Spleen (tissue), 13 donors: ENCODE data around the gene KCNMB2. TPM values are rescaled to one million over a fixed set of nuclear protein-coding genes. Genes with fewer than 3 reads are reported as not detected.

ENCODE experiments used
- DNase-seq: peaks from one replicate; pipeline ENCODE4 v3.0.0-alpha.2; 2020
- H3K27ac ChIP-seq, 8 donors: fragments of 200-600 bp; sonication (generic) in 7 of 8; 1 replicate in 4 of 8; 2 replicates in 4 of 8; pipeline versions ENCODE4 v1.5.0 to v1.8.0; 2016 to 2021; ENCODE audit warnings: inconsistent platforms in 4 of 8, mild to moderate bottlenecking in 4 of 8, moderate library complexity in 1 of 8
- H3K27me3 ChIP-seq, 7 donors: fragments of 200-600 bp; sonication (generic) in 6 of 7; replicated peaks in 1 of 7; 1 replicate in 4 of 7; 2 replicates in 3 of 7; pipeline versions ENCODE4 v1.5.0 to v1.8.0; 2016 to 2021; ENCODE audit warnings: inconsistent platforms in 3 of 7, mild to moderate bottlenecking in 1 of 7
- H3K36me3 ChIP-seq, 6 donors: fragments of 200-600 bp; sonication (generic) in 5 of 6; 1 replicate in 4 of 6; 2 replicates in 2 of 6; pipeline versions ENCODE4 v1.5.0 to v1.8.0; 2016 to 2021; ENCODE audit warnings: inconsistent platforms in 2 of 6
- H3K4me1 ChIP-seq, 6 donors: fragments of 200-600 bp; sonication (generic) in 5 of 6; 1 replicate in 3 of 6; 2 replicates in 3 of 6; pipeline versions ENCODE4 v1.5.0 to v1.8.0; 2016 to 2021; ENCODE audit warnings: inconsistent platforms in 3 of 6
- H3K4me3 ChIP-seq, 8 donors: fragments of 200-600 bp; sonication (generic) in 7 of 8; 1 replicate in 4 of 8; 2 replicates in 4 of 8; pipeline versions ENCODE4 v1.5.0 to v1.8.0; 2016 to 2021; ENCODE audit warnings: inconsistent platforms in 4 of 8, mild to moderate bottlenecking in 4 of 8, moderate library complexity in 2 of 8
- H3K9me3 ChIP-seq, 8 donors: fragments of 200-600 bp; sonication (generic) in 7 of 8; 1 replicate in 4 of 8; 2 replicates in 4 of 8; pipeline versions ENCODE4 v1.5.0 to v1.8.0; 2016 to 2021; ENCODE audit warnings: inconsistent platforms in 4 of 8
- CTCF ChIP-seq, 11 experiments: fragments of 200-600 bp in 7 of 11; fragments of 450-650 bp in 4 of 11; sonication (generic) in 4 of 11; IDR thresholded peaks in 8 of 11; conservative IDR thresholded peaks in 3 of 11; 1 replicate in 7 of 11; 2 replicates in 4 of 11; pipeline versions ENCODE4 v1.4.0 to v1.8.0; 2016 to 2021; ENCODE audit warnings: antibody characterized with exemption in 11 of 11, inconsistent platforms in 4 of 11, mild to moderate bottlenecking in 1 of 11
- POLR2A ChIP-seq, 3 donors: fragments of 450-650 bp; IDR thresholded peaks; one replicate each; pipeline ENCODE4 v1.5.1; 2017; ENCODE audit warnings: antibody characterized with exemption in 3 of 3, mild to moderate bottlenecking in 1 of 3
- POLR2AphosphoS5 ChIP-seq, 3 donors: sonication (generic); formaldehyde crosslinking; IDR thresholded peaks; one replicate each; pipeline ENCODE4 v1.5.1; 2017; ENCODE audit warnings: antibody characterized with exemption in 3 of 3
- WGBS, 5 donors: extraction: QIAGEN DNeasy Blood & Tissue Kit in 3 of 5; methylation state at CpG; one replicate each; pipeline versions ENCODE4 v1.1.5 to v1.1.7; 2013 to 2018; 5-methylcytosine and 5-hydroxymethylcytosine counted together
- intact Hi-C: fragments of 100-400 bp; cut with DNase I; formaldehyde crosslinking; loops from one replicate; pipeline ENCODE4 v1.15.0; 2023; ENCODE audit warnings: low total_unique reads
- long read RNA-seq, 2 donors: transcript quantifications; one replicate each; lab custom pipeline, GENCODE V29; 2026
- polyA plus RNA-seq, 3 donors: library from polyadenylated mRNA; stranded (reverse); fragments of 200-250 nt; gene quantifications; one replicate each; pipeline ENCODE4 v1.2.1, GENCODE V29; 2013
- total RNA-seq, 7 donors: library from RNA; depleted of rRNA in 3 of 7; stranded (reverse); fragments of >200 nt in 3 of 7; fragmentation: NEBNext Ultra II Directional in 4 of 7; extraction: Animal tissue kit (Norgen Biotek cat#: 25700) in 4 of 7; gene quantifications; one replicate each; pipeline versions ENCODE4 v1.1.0 to v1.2.1, GENCODE V29; 2016 to 2021
- donor health status: healthy with polysubstance abuse.
- donor health status: DM: no; HTN: no; CAD: no; lungs with moderate emphysema.
- donor health status: DM: no; HTN: no; CAD: no.
- donor health status: Bipolar disorder and iron deficiency.
- donor health status: healthy.
- donor health status: DM: no; HTN: no; CAD: no.
- donor health status: DM: yes; HTN: yes; CAD: no.

KCNMB2 gene
- under 1 TPM in 4 of 7 donors, not detected in 3; 0.60 to 0.70 (median 0.66) TPM for total RNA-seq
- polyA plus RNA-seq: under 1 TPM in 1 of 3 donors, not detected in 2; 0.03 TPM
- long read RNA-seq, donor 1, transcript KCNMB2-201 (4 exons, 2,271 nt): major isoform, 6 of 6 reads
- long read RNA-seq, donor 1, partial matches to known transcripts: 0 of 6 reads
- long read RNA-seq, donor 1, other reads (novel, unspliced or antisense): 0 of 6 reads
- long read RNA-seq, donor 2, partial matches to known transcripts: 0 of 3 reads
- long read RNA-seq, donor 2, other reads (novel, unspliced or antisense): 0 of 3 reads

GRCh38 chr3:178536211-178537079, at the start of gene KCNMB2:
TSS of gene KCNMB2 (plus strand) at chr3:178536436.
- no peak for TF ChIP-seq CTCF (IDR thresholded peaks at IDR 0.05 in 8 of 11, conservative IDR thresholded peaks at IDR 0.05 in 3 of 11)
- no peak for TF ChIP-seq POLR2AphosphoS5 (IDR thresholded peaks at IDR 0.05)
- TF ChIP-seq POLR2A (IDR thresholded peaks at IDR 0.05): no peak

DNA sequence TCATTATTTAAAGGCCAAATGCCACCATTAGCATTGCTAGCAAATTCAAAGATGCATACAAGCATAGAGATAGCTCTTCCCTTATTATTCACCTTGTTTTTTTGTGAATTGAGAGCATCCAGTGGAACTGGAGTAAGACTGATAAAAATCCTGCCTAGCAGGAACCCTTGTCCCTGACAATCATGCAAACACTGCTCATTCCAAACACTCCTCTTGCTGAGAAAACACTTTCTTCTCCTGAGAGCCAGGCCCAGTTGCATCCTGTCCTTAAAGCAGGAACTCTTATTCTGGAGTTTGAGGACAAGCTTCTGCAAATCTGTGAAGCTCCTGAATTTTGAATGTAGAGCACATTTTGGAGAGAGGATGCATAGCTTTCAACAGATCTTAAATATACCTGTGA, 49.3 kb upstream of the KCNMB2 start:
- H3K27me3 ChIP-seq: no peaks in the 10 kb centered on the region
- no peaks in the 10 kb centered on the region for H3K36me3 ChIP-seq
- DNase-seq: no peak
- H3K9me3 ChIP-seq: no peaks in the 10 kb centered on the region
- TF ChIP-seq CTCF (IDR thresholded peaks at IDR 0.05 in 8 of 11, conservative IDR thresholded peaks at IDR 0.05 in 3 of 11) (no peak), POLR2A (IDR thresholded peaks at IDR 0.05) (no peak), POLR2AphosphoS5 (IDR thresholded peaks at IDR 0.05) (no peak)
- H3K4me3 ChIP-seq: no peak overlapping the region
- intact Hi-C loops: no loop called here
- H3K4me1 ChIP-seq: no peaks in the 10 kb centered on the region
- no peak overlapping the region for H3K27ac ChIP-seq

More at GRCh38 chr3:178536211-178537079, at the start of gene KCNMB2:
- WGBS, 5 donors: 12 to 18% (median 15%) methylated on average over 19 of the region's 19 CpGs
- Histone ChIP-seq H3K9me3 (no peaks in the 10 kb centered on the region), H3K27ac (no peak within 1 kb of the TSS), H3K27me3 (peaks cover 0 to 22% (median 6%) of the 10 kb centered on the region in 7 donors), H3K36me3 (no peaks in the 10 kb centered on the region), H3K4me1 (peaks cover 0 to 14% (median 0%) of the 10 kb centered on the region in 6 donors), H3K4me3 (peak within 1 kb of the TSS in 7 of 8 donors; percentile 1 to 59 (median 24))
- intact Hi-C loops: no loop called here
- DNase-seq: no peak

GRCh38 chr3:178487752-178488151, 48.5 kb upstream of the KCNMB2 start:
- Histone ChIP-seq H3K36me3 (no peaks in the 10 kb centered on the region), H3K27me3 (no peaks in the 10 kb centered on the region), H3K9me3 (no peaks in the 10 kb centered on the region), H3K4me1 (no peaks in the 10 kb centered on the region), H3K4me3 (no peak overlapping the region), H3K27ac (no peak overlapping the region)
- TF ChIP-seq POLR2A (IDR thresholded peaks at IDR 0.05): no peak
- no peak for TF ChIP-seq CTCF (IDR thresholded peaks at IDR 0.05 in 8 of 11, conservative IDR thresholded peaks at IDR 0.05 in 3 of 11)
- no peak for TF ChIP-seq POLR2AphosphoS5 (IDR thresholded peaks at IDR 0.05)
- intact Hi-C loops: no loop called here
- DNase-seq: no peak
- 78 to 94% (median 83%) methylated on average over 3 of the region's 3 CpGs for WGBS, 5 donors

- 86 to 97% (median 91%) methylated on average over 3 of the region's 3 CpGs for WGBS, 5 donors
Measured at GRCh38 chr3:178491751-178492150, 44.5 kb upstream of the KCNMB2 start.

More at GRCh38 chr3:178491751-178492150, 44.5 kb upstream of the KCNMB2 start:
- intact Hi-C loops: no loop called here
- H3K27me3 ChIP-seq: no peaks in the 10 kb centered on the region
- H3K4me1 ChIP-seq: no peaks in the 10 kb centered on the region
- H3K9me3 ChIP-seq: peaks cover 0 to 10% (median 0%) of the 10 kb centered on the region in 8 donors
- no peak overlapping the region for H3K27ac ChIP-seq
- no peak for DNase-seq
- no peaks in the 10 kb centered on the region for H3K36me3 ChIP-seq
- no peak overlapping the region for H3K4me3 ChIP-seq
- TF ChIP-seq POLR2AphosphoS5 (IDR thresholded peaks at IDR 0.05) (no peak), POLR2A (IDR thresholded peaks at IDR 0.05) (no peak), CTCF (IDR thresholded peaks at IDR 0.05 in 8 of 11, conservative IDR thresholded peaks at IDR 0.05 in 3 of 11) (no peak)
